HG02678 (cell line): ENCODE data around the gene SSH2.
"Not testable (repeated sequence)": the region's sequence is repeated elsewhere in the genome, so short reads cannot be mapped to it uniquely, and the experiment has no call there.

Experiments
- ATAC-seq: cut with Tn5 transposase; IDR thresholded peaks from one replicate; pipeline ENCODE4 v1.9.1; 2021; ENCODE audit warnings: mild to moderate bottlenecking, moderate library complexity; ENCODE audit not compliant: unreplicated experiment

SSH2 gene

DNA sequence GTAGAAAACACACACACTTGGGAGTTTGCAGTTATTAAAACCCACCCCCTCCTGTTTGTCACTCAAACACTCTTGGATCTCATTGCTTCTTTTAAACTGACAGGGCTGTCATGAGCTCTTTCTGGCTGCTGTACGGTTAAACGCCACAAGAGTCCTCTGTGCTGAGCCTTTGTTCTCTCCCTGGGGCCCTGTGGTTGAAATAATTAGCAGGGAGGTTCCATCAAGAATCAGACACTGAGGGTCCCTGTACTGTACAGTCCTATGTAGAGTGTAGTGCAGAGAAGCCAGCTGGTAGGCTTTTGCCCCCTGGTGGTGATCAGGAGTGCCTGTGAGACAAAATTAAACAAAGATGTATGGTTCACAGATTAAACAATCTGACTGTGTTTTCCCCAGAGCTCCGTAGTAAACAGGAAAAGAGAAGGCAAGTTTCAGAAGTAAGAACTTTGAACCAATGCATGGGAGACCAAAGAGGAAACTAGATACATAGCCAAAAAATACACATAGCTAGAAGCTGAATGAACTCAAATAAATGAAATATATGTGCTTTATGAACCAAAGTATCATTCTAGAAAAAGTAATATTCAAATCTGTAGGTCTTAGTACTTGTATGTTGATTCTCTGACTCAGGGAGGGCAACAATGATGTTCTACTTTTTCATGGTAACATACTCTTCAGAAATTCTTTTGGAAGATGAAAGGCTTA, 1.4 kb upstream of the SSH2 start:
- ATAC-seq: peak; percentile 73

DNA sequence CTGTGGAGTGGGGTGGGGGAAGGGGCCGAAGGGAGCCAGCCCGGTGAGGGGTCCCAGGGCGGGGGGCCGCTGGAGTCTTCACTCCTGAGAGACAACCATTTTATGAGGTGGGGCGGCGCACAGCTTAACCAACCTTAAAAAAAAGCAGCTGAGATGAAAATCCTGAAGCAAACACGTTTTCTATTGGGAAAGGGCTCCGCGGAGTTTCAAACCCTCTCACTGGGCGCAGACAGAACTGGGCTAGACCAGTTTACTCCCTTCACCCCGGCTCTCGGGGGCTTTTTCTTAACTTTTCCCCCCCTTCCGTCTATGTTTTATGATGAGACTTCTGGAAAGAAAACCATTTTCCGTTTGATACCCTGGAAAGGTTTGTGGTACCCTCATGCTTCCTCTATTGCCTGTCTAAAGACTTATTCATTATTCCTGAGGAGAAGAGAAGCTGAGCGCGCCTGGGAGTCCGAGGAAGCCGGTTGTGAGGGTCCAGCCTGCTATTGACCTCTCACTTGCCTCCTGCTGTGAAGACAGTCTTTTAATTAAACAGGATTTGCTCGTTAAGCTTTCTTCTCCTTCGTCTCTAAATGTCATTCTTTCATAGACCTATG, 482 bp upstream of the SSH2 start:
- no peak for ATAC-seq

DNA sequence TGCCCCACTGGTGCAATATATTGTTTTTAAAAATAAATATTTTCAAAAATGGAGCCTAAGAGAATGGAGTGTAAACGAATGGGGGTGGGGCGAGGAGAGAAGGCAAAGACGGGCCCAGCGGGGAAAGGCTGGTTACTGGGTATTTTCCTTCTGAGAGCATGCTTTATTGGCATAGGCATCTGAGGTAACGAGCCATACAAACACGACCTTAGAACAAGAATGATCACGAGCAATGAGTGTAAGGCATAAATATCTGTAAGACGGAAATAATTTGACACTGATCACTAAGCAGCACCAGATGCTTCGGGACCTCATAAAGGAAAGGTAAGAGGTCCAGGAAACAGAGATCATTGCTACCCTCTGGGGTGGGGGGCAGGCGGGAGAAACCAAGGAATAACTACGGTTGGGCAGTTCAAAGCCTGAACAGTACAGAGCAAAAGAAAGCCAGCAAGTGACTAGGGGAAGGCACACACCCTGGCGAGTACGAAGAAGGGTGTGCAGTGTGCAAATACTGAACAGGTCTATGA, 959 bp downstream of the SSH2 start:
- ATAC-seq: no peak

DNA sequence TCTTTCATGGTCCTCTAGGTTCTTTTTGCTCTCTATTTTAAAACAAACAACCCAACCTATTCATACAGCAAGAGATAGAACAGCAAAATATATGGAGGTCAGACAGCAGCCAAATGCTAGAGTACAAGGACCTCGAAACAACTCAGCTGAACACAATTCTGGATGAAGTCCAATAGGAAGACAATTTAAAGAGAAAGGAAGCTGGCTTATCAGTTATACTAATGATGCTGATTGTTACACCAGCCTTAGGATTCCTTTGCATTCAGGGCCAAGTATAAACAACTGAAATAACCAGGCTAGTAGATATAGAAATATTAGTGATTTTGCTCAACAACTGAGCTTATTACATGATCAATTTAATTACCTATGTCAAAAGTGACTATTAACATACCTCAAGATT, 2.5 kb downstream of the SSH2 start:
- ATAC-seq: no peak

DNA sequence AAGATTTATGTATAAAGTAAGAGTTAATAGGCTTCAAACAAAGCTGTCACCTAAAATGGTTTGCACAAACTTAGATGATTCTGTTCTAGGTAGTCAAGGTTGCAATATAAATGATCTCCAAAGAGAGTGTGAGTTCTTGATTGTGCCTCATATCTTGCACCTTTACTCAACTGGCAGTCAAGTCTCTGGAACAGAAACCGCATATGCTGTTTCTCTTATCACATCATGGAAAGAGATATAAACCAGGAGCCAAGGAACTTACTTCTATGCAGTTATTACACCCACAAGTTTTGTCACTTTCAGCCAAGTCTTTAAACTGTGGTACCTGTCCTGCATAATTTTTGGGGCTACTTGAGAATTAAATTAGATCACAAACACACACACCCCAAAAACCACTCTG, 5.2 kb downstream of the SSH2 start:
- no peak for ATAC-seq

DNA sequence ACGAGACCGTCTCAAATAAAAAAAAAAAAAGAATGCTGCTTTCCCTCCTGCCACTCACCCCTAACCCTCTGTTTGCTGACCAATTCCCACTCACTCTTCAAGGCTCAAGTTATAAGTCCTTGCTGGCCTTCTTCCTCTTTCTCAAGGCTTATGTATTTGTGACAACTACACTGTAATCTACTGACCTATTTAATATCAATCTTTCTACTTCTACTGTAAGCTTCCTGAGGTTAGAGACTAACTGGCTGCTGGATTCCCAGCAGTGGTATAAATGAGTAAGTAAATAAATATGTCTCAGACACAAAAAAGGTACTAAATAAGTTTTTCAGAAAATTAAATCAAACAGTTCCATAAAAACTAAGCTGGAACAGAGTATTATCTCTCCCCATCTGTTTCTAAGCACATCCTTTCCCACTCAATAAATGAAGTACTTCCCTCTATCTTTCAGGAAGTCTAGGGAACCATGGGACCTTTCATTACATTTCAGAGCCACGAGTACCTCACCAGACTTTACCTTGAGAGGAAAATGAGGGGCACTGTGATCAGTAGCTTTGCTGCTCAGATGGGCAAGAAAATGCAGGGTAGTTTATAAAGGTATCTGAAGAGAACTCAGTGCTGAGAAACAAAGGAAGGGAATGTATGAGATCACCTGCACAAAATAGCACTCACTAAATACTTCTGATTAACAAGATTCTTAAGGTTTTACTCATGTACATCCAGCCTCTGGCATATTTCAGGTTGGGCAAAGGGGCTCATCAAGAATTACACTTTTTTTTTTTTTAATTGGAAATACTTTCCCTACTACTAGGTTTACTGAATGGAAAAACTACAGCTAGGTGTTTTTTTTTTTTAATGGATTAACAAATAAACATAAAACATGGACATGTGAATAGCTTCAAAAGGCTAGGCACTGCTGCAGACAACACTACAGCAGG, 10.8 kb downstream of the SSH2 start:
- no peak for ATAC-seq

DNA sequence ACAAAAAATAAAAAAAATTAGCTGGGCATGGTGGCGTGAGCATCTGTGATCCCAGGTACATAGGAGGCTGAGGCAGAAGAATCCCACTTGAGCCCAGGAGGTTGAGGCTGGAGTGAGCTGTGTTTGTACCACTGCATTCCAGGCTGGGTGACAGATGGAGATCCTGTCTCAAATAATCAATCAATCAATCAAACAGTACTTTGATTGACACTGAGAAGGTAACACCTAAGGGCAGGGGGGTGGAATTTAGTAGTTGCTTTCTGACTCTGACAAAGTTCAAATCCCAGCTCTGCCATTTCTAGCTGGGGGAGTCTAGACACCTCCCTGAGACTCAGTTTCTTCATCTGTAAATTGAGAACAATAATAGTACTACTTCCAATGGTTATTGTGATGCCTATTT, 12.0 kb downstream of the SSH2 start:
- no peak for ATAC-seq

DNA sequence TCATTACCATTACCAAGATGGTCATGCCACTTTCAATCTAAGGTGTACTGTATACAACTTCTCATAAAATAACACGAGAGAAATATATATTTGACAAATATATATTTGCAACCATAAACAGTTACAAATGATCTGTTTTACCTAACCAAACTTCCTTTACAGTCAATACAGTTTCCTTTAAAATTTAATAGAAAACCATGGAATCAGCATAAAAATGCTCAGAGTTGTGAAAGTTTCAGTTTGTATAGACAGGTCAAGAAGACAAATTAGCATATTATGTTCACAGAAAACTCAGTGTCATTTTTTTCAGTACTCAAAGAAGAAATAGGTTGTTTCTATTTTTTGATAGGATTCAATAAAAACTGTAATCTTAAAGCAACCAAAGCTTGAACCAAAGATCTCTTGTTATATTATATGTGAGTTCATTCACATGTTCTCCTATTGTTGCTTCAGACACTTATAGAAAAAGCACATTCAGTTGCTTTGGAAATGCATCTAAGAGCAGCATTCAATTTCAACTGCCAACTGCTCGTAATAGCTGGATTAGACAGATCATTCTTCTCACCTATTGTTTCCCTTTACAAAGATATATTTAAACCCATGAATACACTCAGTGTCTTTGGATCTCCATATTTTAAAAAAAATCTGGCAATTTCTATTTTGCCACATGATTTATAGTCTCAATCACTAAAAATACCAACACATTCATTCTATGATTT, 15.1 kb downstream of the SSH2 start:
- ATAC-seq: no peak

DNA sequence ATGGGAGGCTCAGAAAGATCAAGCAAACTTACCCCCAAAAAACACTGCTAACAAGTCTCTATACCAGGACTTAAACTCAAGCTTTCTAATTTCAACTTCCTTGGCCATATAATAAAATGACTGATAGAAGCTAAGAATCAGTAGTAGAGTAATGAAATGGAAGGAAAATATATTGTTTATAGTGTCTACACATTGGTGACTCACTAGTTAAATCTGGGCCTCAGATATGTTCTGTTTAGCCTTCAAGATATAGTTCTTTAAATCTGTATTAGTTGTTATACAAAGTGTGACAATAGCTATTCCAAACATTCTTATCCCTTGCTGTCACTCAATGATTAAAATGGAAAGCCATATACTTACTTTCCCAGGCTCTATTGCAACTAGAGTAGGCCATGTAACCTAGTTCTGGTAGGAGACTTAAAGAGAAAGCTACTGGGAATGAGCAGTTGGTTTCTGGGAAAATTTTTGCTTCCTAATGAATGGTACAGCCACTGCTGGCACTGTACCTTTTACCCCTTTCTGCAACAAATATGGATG, 18.3 kb downstream of the SSH2 start:
- no peak for ATAC-seq

DNA sequence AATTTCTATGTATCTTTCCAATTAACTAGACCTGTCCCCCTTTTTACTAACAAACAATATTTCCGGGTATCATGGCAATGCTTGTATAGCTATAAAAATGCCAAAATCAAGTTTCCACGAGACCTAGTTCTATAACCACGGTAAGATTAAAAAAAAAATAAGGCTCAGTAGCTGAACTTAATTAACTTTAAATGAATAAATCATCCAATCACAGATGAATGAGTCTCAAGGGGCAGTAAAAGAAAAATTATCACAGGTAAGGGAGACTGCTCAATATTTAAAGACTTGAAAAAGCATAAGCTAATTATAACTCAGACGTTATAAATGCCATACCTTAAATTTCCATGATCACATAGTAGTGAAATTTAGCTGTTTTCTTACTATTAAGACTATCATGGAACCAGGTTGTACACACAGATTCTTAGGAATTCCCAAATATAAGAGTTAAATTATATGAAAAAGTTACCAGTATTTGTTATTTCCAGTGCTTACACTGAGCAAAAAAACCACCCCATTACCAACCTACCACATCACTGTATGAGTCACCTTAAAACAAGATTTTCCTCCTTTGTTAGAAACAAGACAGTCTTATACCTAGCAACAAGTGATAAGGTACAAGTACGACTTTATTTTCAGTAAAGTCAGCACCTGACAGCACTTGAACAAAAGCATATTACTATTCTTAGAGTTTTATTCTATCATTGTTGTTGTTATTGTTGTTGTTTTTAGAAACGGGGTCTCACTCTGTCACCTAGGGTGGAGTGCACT, 20.6 kb downstream of the SSH2 start:
- no peak for ATAC-seq

DNA sequence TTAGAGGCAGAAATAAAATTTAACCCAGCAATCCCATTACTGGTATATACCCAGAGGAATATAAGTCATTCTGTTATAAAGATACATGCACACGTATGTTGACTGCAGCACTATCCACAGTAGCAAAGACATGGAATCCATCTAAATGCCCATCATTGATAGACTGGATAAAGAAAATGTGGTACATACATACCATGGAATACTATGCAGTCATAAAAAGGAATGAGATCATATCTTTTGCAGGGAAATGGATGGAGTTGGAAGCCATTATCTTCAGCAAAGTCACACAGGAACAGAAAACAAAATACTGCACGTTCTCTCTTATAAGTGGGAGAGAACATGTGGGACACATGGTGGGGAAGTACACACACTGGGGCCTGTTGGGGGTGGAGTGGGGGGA, 23.1 kb downstream of the SSH2 start:
- no peak for ATAC-seq

DNA sequence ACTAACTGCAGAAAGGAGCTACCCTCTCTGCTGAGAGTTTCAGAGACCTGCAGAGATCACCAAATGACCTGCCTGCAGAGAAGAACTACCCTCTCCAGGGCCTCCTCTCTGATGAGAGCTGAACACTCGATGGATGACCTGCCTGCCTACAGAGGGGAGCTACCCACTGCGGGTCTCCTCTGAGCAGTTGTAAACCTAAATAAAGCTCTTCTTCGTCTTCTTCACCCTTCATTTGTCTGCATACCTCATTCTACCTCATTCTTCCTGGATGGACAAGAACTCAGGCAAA, 24.2 kb downstream of the SSH2 start:
- ATAC-seq: no peak

DNA sequence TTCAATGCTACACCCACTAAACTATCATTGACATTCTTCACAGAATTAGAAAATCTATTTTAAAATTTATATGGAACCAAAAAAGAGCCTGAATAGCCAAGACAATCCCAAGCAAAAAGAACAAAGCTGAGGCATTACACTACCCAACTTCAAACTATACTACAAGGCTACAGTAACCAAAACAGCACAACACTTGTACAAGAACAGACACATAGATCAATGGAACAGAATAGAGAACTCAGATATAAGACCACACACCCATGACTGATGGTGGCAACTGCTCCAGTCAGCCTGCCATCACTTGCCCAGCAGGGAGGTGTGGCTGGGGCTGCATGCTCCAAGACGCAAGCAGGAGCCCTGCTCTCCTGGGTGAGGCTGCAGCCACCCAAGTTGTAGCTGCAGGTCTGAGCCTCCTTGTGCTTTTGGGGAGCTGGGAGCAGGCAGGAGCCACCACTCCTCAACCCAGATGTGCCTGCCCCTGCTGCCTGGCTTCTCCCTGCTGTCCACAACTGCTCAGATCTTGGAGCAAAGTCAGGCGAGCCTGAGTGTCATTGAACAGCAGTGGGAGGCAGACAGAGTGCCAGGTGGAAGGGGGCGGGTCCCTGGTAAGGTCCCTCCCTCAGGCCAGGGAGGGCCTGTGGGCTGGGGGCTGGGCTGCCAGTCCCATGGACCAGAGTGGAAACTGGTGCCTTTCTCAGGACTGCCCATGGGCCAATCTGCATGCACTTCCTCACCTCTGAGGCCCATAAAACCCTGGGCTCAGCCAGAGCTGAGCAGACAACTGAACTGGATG, 24.7 kb downstream of the SSH2 start:
- ATAC-seq: no peak

DNA sequence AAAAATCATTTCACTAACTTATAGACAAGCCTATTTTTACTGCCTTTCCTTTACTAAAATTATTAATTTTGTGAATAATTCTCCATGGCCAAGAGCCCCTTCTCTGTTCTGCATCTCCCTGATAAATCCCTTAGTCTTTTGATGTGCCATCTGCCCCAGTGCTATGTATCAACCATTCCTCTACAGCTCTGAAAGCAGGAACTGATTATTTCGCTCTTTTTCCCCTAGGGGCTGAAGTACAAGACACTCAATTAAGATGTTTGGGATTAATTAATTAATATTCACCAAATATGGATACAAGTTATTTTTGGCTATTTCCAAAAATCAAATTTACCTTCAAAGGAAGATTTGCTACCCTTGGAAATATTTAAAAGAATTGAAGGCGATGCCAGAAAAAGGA, 26.6 kb downstream of the SSH2 start:
- ATAC-seq: no peak

DNA sequence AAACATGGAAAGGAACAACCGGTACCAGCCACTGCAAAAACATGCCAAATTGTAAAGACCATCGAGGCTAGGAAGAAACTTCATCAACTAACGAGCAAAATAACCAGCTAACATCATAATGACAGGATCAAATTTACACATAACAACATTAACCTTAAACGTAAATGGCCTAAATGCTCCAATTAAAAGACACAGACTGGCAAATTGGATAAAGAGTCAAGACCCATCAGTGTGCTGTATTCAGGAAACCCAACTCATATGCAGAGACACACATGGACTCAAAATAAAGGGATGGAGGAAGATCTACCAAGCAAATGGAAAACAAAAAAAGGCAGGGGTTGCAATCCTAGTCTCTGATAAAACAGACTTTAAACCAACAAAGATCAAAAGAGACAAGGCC, 32.9 kb downstream of the SSH2 start:
- ATAC-seq: not testable (repeated sequence)

DNA sequence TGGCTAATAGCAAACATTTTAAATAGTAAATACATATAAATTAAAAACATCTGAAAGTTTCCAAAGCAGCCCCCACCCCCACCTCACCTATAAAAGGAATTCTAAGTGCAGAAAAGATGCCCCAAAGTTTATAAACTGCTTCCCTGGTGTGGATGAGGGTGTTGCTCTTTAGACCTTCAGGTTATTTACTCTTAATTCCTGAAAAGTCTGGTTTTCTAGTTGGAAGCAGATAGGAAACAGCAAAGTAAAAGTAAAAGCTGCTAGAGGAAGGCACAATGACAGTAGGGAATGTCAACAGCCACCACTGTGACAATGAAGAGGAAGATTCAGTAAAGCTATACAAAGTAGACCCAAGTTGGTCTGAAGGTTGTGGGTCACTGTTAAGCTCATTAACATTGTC, 37.8 kb downstream of the SSH2 start:
- ATAC-seq: no peak

DNA sequence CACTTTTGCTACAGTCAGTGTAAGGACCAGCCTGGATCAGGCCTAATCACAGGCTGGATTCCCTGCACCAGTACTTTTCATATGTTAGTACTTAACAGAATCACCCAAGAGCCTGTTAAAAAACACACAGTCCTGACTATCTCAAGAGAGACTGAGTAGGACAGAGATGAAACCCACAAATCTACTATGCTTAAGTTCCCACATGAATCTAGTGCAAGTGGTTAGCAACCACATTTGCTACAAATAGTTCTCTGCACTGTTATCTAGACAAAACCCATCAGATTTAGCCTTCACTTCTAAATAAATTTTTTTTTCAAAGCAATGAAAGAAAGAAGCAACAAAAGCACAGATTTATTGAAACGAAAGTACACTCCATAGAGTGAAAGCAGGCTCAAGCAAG, 38.9 kb downstream of the SSH2 start:
- no peak for ATAC-seq

DNA sequence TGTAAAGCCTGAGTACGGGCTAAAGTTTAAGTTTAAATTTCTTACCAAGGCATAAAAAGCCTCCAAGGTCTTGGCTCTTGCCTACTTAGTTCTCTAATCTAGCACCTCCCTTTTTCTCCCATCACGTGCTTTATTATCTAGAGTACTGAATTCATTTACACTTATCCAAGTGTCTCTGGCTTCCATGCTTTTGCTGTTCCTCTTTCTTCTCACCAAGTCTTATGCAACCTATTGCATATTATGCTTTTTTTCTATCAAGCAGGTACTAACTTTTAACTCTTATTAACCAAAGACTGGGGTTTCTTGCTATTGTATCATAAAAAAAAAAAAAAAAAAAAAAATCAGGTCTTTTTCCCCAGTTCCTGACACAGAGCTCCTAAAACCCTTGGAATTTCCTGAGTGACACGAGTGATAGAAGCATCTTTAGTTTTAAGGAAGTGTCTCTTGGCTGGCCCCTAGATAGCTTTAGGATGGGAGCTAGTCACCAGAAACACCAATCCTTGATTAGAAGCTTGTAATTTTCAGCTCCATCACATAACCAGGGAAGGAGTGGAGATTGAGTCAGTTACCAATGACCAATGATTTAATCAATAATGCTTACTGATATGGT, 44.9 kb downstream of the SSH2 start:
- ATAC-seq: no peak

DNA sequence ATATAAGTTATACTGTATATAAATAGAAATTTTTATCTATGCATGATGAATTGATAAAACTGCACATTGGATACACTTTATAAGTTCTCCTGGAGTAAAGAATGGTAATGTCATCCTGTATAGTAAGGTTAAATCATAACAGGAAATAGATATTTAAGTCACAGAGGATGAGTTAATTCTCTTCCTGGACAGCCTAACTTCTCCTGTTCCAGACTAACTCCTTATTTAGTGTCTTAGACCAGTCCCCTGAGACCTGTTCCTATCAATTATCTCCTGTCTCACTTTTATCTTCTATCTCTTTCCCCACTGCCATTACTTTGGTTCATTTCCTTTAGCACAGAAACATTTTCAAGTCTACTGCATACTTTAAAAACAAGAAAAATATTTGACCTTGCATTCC, 46.5 kb downstream of the SSH2 start:
- ATAC-seq: no peak
